Mucosa of stomach (tissue), 1 donor: ENCODE data around the gene ENG.

ENCODE experiments used
- H3K27me3 ChIP-seq: one replicate; pipeline ENCODE4 v1.7.0; 2013; ENCODE audit warnings: mild to moderate bottlenecking, low read length; ENCODE audit not compliant: control insufficient read depth, insufficient read depth
- H3K36me3 ChIP-seq: one replicate; pipeline ENCODE4 v1.7.0; 2013; ENCODE audit warnings: low read length; ENCODE audit not compliant: control insufficient read depth, insufficient read depth
- H3K4me1 ChIP-seq: one replicate; pipeline ENCODE4 v1.7.0; 2013; ENCODE audit warnings: mild to moderate bottlenecking, low read length; ENCODE audit not compliant: control insufficient read depth, insufficient read depth
- H3K4me3 ChIP-seq: one replicate; pipeline ENCODE4 v1.7.0; 2013; ENCODE audit warnings: low read length
- H3K9ac ChIP-seq: one replicate; pipeline ENCODE4 v1.7.0; 2013; ENCODE audit warnings: mild to moderate bottlenecking, low read length, moderate library complexity
- H3K9me3 ChIP-seq: one replicate; pipeline ENCODE4 v1.7.0; 2013; ENCODE audit warnings: mild to moderate bottlenecking, low read length, moderate library complexity; ENCODE audit not compliant: control insufficient read depth
- donor health status: Pancreatic carcinoma.

The ENG gene

GRCh38 chr9:127869310-127870152 is 15.1 kb upstream of the ENG start:
- Histone ChIP-seq H3K9me3 (no peaks in the 10 kb centered on the region), H3K4me1 (peaks cover 11% of the 10 kb centered on the region), H3K27me3 (no peaks in the 10 kb centered on the region), H3K4me3 (no peak overlapping the region), H3K9ac (no peak overlapping the region), H3K36me3 (no peaks in the 10 kb centered on the region)

- Histone ChIP-seq H3K9me3 (no peaks in the 10 kb centered on the region), H3K4me3 (no peak overlapping the region), H3K9ac (no peak overlapping the region), H3K36me3 (no peaks in the 10 kb centered on the region), H3K27me3 (no peaks in the 10 kb centered on the region), H3K4me1 (no peaks in the 10 kb centered on the region)
These were observed 13.9 kb upstream of the ENG start for GRCh38 chr9:127868278-127868902.

GRCh38 chr9:127867356-127868277 is 13.2 kb upstream of the ENG start:
- H3K9ac ChIP-seq: no peak overlapping the region
- H3K36me3 ChIP-seq: no peaks in the 10 kb centered on the region
- peaks cover 2% of the 10 kb centered on the region for H3K4me1 ChIP-seq

GRCh38 chr9:127866535-127866934 is 12.1 kb upstream of the ENG start:
- Histone ChIP-seq H3K9ac (no peak overlapping the region), H3K27me3 (no peaks in the 10 kb centered on the region), H3K9me3 (no peaks in the 10 kb centered on the region), H3K4me3 (no peak overlapping the region), H3K4me1 (peaks cover 13% of the 10 kb centered on the region), H3K36me3 (no peaks in the 10 kb centered on the region)

More at GRCh38 chr9:127867356-127868277, 13.2 kb upstream of the ENG start:
- H3K4me3 ChIP-seq: no peak overlapping the region
- H3K27me3 ChIP-seq: no peaks in the 10 kb centered on the region
- no peaks in the 10 kb centered on the region for H3K9me3 ChIP-seq

- Histone ChIP-seq H3K9me3 (no peaks in the 10 kb centered on the region), H3K36me3 (no peaks in the 10 kb centered on the region), H3K4me1 (peaks cover 17% of the 10 kb centered on the region), H3K4me3 (no peak overlapping the region), H3K27me3 (no peaks in the 10 kb centered on the region), H3K9ac (no peak overlapping the region)
These were observed 11.4 kb upstream of the ENG start for GRCh38 chr9:127865645-127866464.

DNA sequence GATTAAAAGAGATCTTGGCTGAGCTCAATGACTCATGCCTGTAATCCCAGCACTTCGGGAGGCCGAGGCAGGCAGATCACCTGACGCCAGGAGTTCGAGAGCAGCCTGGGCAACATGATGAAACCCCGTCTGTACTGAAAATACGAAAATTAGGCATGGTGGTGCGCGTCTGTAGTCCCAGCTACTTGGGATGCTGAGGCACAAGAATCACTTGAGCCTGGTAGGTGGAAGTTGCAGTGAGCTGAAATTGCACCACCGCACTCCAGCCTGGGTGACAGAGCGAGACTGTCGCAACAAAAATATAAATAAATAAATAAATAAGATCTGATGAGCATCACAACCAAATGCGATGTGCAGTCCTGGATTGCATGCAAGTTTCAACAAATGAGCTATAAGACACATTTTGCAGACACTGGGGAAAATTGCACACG is 8.7 kb upstream of the ENG start:
- Histone ChIP-seq H3K27me3 (no peaks in the 10 kb centered on the region), H3K4me3 (no peak overlapping the region), H3K9me3 (no peaks in the 10 kb centered on the region), H3K4me1 (peaks cover 28% of the 10 kb centered on the region), H3K36me3 (no peaks in the 10 kb centered on the region), H3K9ac (no peak overlapping the region)

- Histone ChIP-seq H3K4me1 (peaks cover 35% of the 10 kb centered on the region), H3K27me3 (no peaks in the 10 kb centered on the region), H3K9me3 (no peaks in the 10 kb centered on the region), H3K9ac (peak overlapping the region; percentile 22), H3K36me3 (no peaks in the 10 kb centered on the region), H3K4me3 (no peak overlapping the region)
These were observed 7.9 kb upstream of the ENG start for GRCh38 chr9:127862075-127863011.

GRCh38 chr9:127860779-127861178 is 6.3 kb upstream of the ENG start:
- Histone ChIP-seq H3K27me3 (no peaks in the 10 kb centered on the region), H3K9me3 (no peaks in the 10 kb centered on the region), H3K4me1 (peaks cover 35% of the 10 kb centered on the region), H3K9ac (no peak overlapping the region), H3K4me3 (no peak overlapping the region), H3K36me3 (no peaks in the 10 kb centered on the region)

DNA sequence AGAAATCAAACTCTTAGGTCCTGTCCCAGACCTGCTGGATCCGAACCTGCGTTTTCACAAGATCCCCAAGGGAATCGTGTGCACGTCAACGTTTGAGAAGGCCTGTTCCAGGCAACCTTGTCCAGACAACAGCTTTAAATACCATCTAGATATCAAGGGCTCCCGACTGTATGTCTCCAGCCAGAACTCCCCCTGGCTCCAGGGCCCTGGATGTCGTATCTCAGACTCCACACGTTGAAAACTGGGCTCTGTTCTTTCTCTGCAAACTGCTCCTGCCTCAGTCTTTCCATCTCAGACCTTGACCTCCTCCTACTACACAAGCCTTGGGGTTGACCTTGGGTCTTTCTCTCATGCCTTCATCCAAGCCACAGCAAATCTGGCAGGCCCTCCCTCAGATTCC is 5.8 kb upstream of the ENG start:
- Histone ChIP-seq H3K36me3 (no peaks in the 10 kb centered on the region), H3K27me3 (no peaks in the 10 kb centered on the region), H3K9ac (no peak overlapping the region), H3K9me3 (no peaks in the 10 kb centered on the region), H3K4me3 (no peak overlapping the region), H3K4me1 (peaks cover 35% of the 10 kb centered on the region)

GRCh38 chr9:127858041-127858512 is 3.6 kb upstream of the ENG start:
- Histone ChIP-seq H3K4me1 (peaks cover 35% of the 10 kb centered on the region), H3K4me3 (no peak overlapping the region), H3K9me3 (no peaks in the 10 kb centered on the region), H3K27me3 (no peaks in the 10 kb centered on the region), H3K36me3 (no peaks in the 10 kb centered on the region), H3K9ac (no peak overlapping the region)
